ENCODE data around the gene ACTA2.

Gene ACTA2

DNA sequence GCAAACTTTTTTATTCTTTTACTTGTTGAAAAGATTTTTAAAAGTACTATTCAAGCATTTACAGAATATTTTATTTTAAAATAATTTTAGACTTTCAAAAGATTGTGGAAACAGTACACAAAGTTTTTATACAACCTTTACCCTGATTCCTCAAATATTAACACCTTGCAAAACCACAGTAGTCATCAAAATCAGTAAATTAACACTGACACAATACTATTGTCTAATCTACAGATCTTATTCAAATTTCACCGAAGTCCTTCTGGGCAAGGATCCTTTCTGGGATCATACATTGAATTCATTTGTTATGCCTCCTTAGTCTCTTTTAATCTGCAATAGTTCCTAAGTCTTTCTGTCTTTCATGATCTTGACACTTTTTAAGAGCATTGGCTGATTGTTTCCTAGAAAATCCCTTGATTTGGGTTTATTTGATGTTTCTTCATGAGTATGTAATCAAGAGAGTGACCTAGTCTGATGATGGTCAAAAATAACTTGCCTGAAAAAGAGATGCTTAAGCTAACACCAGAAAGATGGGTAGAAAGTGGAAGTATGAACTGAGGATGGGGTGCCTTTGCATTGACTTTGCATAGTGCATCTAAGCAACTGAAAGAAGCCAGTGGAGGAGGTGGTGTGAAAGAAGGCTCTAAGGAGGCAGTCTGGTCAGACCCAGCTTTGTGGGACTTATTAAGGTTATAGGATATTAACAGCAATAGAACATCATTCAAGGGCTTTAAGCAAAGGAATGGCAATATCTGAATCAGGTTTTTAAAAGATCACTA, 62.8 kb downstream of the ACTA2 start:
- no peak for DNase-seq

DNA sequence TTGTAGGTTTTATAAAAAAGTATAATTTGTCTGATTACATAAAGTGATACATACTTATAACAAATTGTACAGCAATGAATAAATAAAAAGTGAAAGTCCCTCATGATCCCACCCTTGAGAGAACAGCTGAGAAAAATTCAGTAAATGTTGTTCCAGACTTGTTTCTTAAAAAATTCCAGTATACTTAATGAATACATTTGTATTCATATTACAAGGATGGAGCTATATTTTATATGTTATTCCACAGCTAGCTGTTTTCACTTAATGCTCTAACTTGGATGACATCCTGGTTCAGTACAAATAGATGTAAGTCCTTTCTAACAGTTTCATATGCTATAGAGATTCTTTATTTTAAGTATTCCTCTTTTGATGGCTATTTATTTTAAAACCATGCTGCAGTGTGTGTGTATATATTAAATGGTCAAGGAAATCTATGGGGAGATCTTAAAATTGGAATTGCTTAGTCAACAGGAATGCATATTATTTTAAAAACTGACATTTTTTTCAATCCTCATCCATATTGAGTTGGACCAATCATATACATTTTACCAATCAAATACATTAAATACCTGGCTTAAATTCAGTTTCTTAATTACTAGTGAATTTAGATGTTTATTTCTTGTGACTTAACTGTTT, 63.6 kb downstream of the ACTA2 start:
- no peak for DNase-seq

DNA sequence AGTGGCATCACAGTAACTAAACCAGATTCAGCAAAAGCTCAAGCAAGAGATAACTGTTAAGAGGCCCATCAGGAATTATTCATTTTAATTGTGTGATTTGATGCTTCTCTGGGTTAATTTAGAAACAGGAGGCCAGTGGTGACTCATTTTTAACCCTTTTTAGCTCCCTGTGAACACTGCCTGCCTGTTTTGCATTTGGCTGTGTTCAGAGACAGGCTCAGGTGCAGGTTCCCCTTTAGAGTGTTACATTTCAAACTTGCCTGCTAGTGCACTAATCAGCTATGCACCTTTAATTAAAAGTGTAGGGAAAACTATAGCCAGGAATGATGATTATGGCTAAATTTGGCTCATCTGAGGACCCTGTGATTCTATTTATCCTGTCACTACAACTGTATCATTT, 66.0 kb downstream of the ACTA2 start:
- peak; percentile 31 for DNase-seq

Data from OCI-M1 (cell line).